ENCODE data around the gene SLIT2. TPM values are rescaled to one million over a fixed set of nuclear protein-coding genes. Genes with fewer than 3 reads are reported as not detected.

Gene SLIT2
- total RNA-seq, 1 donor from 2014 or later = 10.2 TPM

- ATAC-seq (ENCODE audit: poor library complexity) (no peak), DNase-seq (no peak)
- intact Hi-C loops (cut with DNase I) = no loop called here
Observed at GRCh38 chr4:20289782-20290181, 38.1 kb downstream of the SLIT2 start.

GRCh38 chr4:20292739-20293138 lies 41.0 kb downstream of the SLIT2 start:
- no peak for ATAC-seq (ENCODE audit: poor library complexity)
- no peak for DNase-seq
- intact Hi-C loops (cut with DNase I) = no loop called here

GRCh38 chr4:20297261-20297660 lies 45.6 kb downstream of the SLIT2 start:
- no peak for DNase-seq
- intact Hi-C loops (cut with DNase I) = no loop called here
- ATAC-seq (ENCODE audit: poor library complexity) = no peak

GRCh38 chr4:20297783-20298182 lies 46.1 kb downstream of the SLIT2 start:
- DNase-seq (no peak), ATAC-seq (ENCODE audit: poor library complexity) (no peak)
- intact Hi-C loops (cut with DNase I) = no loop called here

GRCh38 chr4:20298455-20298854 lies 46.8 kb downstream of the SLIT2 start:
- DNase-seq = no peak
- intact Hi-C loops (cut with DNase I) = no loop called here
- ATAC-seq (ENCODE audit: poor library complexity) = no peak

GRCh38 chr4:20298986-20299385 lies 47.3 kb downstream of the SLIT2 start:
- intact Hi-C loops (cut with DNase I) = no loop called here
- no peak for DNase-seq
- ATAC-seq (ENCODE audit: poor library complexity) = no peak

GRCh38 chr4:20299515-20299914 lies 47.8 kb downstream of the SLIT2 start:
- intact Hi-C loops (cut with DNase I) = no loop called here

GRCh38 chr4:20301161-20301560 lies 49.5 kb downstream of the SLIT2 start:
- intact Hi-C loops (cut with DNase I) = no loop called here
- ATAC-seq (ENCODE audit: poor library complexity) = no peak
- no peak for DNase-seq

More at GRCh38 chr4:20299515-20299914, 47.8 kb downstream of the SLIT2 start:
- no peak for ATAC-seq (ENCODE audit: poor library complexity)
- no peak for DNase-seq
